H1 (cell line): Measurements from ENCODE around the gene OGFRL1. TPM values are rescaled to one million over a fixed set of nuclear protein-coding genes. Genes with fewer than 3 reads are reported as not detected.

Experiments used
- EZH2 ChIP-seq: fragments of 200-600 bp; sonication (generic); IDR thresholded peaks from 2 replicates; pipeline ENCODE4 v1.7.1; 2012; ENCODE audit warnings: low read depth, mild to moderate bottlenecking, moderate library complexity, low read length, inconsistent platforms; ENCODE audit not compliant: severe bottlenecking
- RXRA ChIP-seq: IDR thresholded peaks from 2 replicates; pipeline ENCODE4 v1.6.1; 2011; ENCODE audit warnings: low read depth, mild to moderate bottlenecking, low read length, moderate library complexity; ENCODE audit not compliant: insufficient read depth
- SAP30 ChIP-seq: fragments of 300-600 bp; sonication (generic); IDR thresholded peaks from 2 replicates; pipeline ENCODE4 v1.7.1; 2012; ENCODE audit warnings: low read length, moderate library complexity, mild to moderate bottlenecking, inconsistent platforms; ENCODE audit not compliant: insufficient read depth, insufficient replicate concordance
- polyA plus RNA-seq, 7 experiments: library from polyadenylated mRNA; depleted of rRNA in 3 of 7; stranded (reverse) in 5 of 7; unstranded in 2 of 7; fragments of >200 nt in 5 of 7; fragments of 200-250 nt in 2 of 7; gene quantifications; 1 replicate in 5 of 7; 2 replicates in 1 of 7; 4 replicates in 1 of 7; pipeline versions ENCODE4 v1.2.1 to v1.2.3, GENCODE V29; 2011 to 2013; ENCODE audit warnings: missing spikeins in 2 of 7, mixed read lengths in 2 of 7
- total RNA-seq: library from RNA; stranded (reverse); fragmentation: NEBNext Ultra II Directional; extraction: Animal tissue kit (Norgen Biotek cat#: 25700); gene quantifications from 2 replicates; pipeline ENCODE4 v1.2.1, GENCODE V29; 2021
- TF ChIP-seq, protein P1 (sequence below): fragments of 300-600 bp; sonication (generic); IDR thresholded peaks from 2 replicates; pipeline ENCODE4 v1.7.1; 2012; ENCODE audit warnings: low read length, moderate library complexity, mild to moderate bottlenecking, inconsistent platforms; ENCODE audit not compliant: insufficient replicate concordance

The OGFRL1 gene
- total and polyA plus RNA-seq, 2 of the 8 experiments (the other 6 are each of a cell fraction or from before 2014, with no cell fraction given) = 1.1 to 9.0 TPM

GRCh38 chr6:71301546-71301945 is 12.9 kb downstream of the OGFRL1 start (continued):
- TF ChIP-seq, protein P1, sequence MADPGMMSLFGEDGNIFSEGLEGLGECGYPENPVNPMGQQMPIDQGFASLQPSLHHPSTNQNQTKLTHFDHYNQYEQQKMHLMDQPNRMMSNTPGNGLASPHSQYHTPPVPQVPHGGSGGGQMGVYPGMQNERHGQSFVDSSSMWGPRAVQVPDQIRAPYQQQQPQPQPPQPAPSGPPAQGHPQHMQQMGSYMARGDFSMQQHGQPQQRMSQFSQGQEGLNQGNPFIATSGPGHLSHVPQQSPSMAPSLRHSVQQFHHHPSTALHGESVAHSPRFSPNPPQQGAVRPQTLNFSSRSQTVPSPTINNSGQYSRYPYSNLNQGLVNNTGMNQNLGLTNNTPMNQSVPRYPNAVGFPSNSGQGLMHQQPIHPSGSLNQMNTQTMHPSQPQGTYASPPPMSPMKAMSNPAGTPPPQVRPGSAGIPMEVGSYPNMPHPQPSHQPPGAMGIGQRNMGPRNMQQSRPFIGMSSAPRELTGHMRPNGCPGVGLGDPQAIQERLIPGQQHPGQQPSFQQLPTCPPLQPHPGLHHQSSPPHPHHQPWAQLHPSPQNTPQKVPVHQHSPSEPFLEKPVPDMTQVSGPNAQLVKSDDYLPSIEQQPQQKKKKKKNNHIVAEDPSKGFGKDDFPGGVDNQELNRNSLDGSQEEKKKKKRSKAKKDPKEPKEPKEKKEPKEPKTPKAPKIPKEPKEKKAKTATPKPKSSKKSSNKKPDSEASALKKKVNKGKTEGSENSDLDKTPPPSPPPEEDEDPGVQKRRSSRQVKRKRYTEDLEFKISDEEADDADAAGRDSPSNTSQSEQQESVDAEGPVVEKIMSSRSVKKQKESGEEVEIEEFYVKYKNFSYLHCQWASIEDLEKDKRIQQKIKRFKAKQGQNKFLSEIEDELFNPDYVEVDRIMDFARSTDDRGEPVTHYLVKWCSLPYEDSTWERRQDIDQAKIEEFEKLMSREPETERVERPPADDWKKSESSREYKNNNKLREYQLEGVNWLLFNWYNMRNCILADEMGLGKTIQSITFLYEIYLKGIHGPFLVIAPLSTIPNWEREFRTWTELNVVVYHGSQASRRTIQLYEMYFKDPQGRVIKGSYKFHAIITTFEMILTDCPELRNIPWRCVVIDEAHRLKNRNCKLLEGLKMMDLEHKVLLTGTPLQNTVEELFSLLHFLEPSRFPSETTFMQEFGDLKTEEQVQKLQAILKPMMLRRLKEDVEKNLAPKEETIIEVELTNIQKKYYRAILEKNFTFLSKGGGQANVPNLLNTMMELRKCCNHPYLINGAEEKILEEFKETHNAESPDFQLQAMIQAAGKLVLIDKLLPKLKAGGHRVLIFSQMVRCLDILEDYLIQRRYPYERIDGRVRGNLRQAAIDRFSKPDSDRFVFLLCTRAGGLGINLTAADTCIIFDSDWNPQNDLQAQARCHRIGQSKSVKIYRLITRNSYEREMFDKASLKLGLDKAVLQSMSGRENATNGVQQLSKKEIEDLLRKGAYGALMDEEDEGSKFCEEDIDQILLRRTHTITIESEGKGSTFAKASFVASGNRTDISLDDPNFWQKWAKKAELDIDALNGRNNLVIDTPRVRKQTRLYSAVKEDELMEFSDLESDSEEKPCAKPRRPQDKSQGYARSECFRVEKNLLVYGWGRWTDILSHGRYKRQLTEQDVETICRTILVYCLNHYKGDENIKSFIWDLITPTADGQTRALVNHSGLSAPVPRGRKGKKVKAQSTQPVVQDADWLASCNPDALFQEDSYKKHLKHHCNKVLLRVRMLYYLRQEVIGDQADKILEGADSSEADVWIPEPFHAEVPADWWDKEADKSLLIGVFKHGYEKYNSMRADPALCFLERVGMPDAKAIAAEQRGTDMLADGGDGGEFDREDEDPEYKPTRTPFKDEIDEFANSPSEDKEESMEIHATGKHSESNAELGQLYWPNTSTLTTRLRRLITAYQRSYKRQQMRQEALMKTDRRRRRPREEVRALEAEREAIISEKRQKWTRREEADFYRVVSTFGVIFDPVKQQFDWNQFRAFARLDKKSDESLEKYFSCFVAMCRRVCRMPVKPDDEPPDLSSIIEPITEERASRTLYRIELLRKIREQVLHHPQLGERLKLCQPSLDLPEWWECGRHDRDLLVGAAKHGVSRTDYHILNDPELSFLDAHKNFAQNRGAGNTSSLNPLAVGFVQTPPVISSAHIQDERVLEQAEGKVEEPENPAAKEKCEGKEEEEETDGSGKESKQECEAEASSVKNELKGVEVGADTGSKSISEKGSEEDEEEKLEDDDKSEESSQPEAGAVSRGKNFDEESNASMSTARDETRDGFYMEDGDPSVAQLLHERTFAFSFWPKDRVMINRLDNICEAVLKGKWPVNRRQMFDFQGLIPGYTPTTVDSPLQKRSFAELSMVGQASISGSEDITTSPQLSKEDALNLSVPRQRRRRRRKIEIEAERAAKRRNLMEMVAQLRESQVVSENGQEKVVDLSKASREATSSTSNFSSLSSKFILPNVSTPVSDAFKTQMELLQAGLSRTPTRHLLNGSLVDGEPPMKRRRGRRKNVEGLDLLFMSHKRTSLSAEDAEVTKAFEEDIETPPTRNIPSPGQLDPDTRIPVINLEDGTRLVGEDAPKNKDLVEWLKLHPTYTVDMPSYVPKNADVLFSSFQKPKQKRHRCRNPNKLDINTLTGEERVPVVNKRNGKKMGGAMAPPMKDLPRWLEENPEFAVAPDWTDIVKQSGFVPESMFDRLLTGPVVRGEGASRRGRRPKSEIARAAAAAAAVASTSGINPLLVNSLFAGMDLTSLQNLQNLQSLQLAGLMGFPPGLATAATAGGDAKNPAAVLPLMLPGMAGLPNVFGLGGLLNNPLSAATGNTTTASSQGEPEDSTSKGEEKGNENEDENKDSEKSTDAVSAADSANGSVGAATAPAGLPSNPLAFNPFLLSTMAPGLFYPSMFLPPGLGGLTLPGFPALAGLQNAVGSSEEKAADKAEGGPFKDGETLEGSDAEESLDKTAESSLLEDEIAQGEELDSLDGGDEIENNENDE = no peak
- TF ChIP-seq RXRA (no peak), EZH2 (no peak), SAP30 (no peak)
